ENCODE results near the gene IRX5. TPM values are rescaled to one million over a fixed set of nuclear protein-coding genes. Genes with fewer than 3 reads are reported as not detected.

Gene IRX5
- total RNA-seq, 1 experiment from 2014 or later, result 1.5 TPM

DNA sequence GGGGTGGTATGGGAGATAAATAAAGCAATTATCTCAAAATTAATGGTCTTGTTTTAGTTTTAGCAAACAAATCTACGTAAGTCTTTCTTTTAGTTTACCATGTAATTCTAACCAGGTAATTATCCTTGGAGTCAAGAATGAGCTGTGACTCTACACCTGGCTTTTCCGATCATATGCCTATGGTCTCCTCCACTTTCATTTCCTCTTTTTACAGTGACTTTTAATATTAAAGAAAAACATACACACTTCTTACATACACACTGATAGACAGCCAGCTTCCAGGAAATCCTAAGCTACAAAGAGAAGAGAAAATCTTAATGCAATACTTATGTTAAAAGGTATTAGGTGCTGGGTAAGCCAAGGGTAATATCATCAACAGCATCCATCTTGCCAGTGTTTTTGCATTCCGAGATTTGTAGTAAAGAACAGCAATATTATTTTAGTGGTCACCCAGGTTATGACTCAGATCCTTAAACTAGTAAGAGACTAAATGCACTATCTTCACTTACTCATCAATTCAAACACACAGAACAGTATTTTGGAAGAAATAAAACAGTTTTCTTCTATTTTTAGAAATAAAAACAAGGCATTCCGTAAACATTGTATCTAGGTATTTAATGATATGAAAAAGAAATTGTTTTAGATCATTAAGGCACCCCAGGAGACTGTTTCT is 4.4 kb upstream of the IRX5 start:
- no peak overlapping the region for H3K4me3 ChIP-seq (ENCODE audit: insufficient read depth, low read depth, low read length)
- no peaks in the 10 kb centered on the region for H3K36me3 ChIP-seq (replicated peaks; ENCODE audit: control insufficient read depth, insufficient read depth, low read length)
- DNase-seq, result no peak
- peaks cover 41% of the 10 kb centered on the region for H3K27me3 ChIP-seq (ENCODE audit: control insufficient read depth, insufficient read depth, low read length)

DNA sequence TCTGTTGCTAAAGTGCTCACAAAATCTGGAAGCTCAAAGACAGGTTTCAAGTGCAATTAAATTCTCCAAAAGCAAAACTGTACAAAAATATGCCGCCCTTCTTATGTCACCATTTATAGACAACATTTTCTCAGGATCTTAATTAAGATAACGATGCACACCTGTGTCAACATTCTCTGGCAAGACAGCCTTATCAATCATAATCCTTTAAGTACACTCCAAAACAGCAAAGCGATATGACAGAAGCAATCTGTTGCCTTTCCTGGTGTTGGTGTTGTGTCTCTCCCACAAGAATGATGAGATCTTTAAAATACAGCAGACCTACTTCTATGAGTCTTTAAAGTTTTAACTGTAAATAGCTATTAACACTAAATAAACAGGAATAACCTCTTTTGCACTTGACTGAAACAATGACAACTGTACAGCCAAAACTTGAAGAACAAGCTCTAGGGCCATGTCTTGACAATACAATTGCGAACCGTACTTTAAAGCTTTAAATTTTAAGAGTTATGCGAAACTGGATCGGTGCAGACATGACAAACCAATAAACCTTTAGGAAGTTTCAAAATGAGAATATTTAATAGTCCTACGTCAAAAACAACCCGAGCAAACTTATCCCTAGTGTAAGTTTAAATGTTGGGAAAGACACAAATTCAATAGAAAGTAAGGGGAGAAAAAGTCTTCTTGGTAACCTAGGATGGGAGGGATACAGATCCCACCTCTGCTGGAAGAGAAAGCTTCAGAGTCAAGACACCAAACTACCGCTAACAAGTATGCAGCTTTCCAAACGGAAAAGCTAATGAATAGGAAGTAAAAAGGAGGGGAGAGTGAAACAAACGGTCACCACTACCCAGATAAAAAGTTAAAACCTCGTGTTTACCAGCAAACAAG is 3.3 kb upstream of the IRX5 start:
- Histone ChIP-seq H3K4me3 (ENCODE audit: insufficient read depth, low read depth, low read length) (peak overlapping the region; percentile 68), H3K27me3 (ENCODE audit: control insufficient read depth, insufficient read depth, low read length) (peaks cover 51% of the 10 kb centered on the region), H3K36me3 (replicated peaks; ENCODE audit: control insufficient read depth, insufficient read depth, low read length) (no peaks in the 10 kb centered on the region)
- peak; percentile 23 for DNase-seq

DNA sequence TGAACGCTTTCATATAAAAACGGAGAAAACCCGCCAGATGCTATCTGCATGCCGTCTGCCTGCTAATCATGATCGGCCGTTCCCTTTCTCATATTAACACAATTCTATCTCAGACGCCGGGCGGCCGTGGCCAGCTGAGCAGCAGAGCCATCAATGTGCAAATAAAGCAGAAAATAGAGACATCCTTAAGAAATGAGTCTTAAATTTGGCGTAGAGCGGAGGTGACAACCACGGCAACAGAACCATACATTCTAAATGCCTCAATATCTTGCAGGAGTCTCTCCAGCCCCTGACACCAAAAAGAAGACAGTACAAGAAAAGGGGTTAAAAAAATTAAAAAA is 2.7 kb upstream of the IRX5 start:
- DNase-seq, result no peak
- Histone ChIP-seq H3K36me3 (replicated peaks; ENCODE audit: control insufficient read depth, insufficient read depth, low read length) (no peaks in the 10 kb centered on the region), H3K4me3 (ENCODE audit: insufficient read depth, low read depth, low read length) (peak overlapping the region; percentile 68), H3K27me3 (ENCODE audit: control insufficient read depth, insufficient read depth, low read length) (peaks cover 57% of the 10 kb centered on the region)

DNA sequence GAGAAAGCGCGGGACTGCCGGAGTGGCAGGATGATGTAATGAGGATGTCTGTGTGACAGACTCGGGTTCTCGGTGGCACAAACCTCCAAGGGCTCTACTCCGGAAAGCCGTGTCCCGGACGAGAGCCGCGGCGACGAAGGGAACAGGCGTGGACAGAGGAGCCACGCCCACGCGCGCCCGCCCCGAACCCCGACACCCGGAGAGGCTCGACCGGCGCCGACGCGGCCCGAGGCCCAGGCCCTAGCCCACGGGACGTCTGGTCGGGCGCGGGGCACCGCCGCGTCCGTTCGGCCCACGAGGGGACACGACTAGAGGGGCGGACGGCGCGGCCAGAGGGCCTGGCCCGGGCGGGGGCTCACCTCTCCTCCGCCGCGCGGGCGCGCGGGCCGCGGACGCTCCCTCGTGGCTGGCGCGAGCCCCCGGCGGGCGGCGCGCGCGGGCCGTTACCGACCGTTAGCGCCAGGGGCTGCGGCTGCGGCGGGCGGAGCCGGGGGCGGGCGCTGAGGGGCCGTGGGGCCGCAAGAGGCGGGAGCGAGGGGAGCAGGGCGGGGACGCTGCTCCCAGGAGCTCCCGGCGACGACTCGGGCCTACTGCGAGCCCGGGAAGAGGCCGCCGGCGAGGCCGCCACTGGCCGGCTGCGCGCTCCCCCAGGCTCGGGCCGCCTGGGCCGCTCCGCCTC is 2.1 kb upstream of the IRX5 start:
- peaks cover 63% of the 10 kb centered on the region for H3K27me3 ChIP-seq (ENCODE audit: control insufficient read depth, insufficient read depth, low read length)
- no peaks in the 10 kb centered on the region for H3K36me3 ChIP-seq (replicated peaks; ENCODE audit: control insufficient read depth, insufficient read depth, low read length)
- H3K4me3 ChIP-seq (ENCODE audit: insufficient read depth, low read depth, low read length), result peak overlapping the region; percentile 68
- peak; percentile 58 for DNase-seq

GRCh38 chr16:54929090-54930004 is 1.3 kb upstream of the IRX5 start:
- peak; percentile 97 for DNase-seq
- Histone ChIP-seq H3K36me3 (replicated peaks; ENCODE audit: control insufficient read depth, insufficient read depth, low read length) (no peaks in the 10 kb centered on the region), H3K27me3 (ENCODE audit: control insufficient read depth, insufficient read depth, low read length) (peaks cover 71% of the 10 kb centered on the region), H3K4me3 (ENCODE audit: insufficient read depth, low read depth, low read length) (peak overlapping the region; percentile 68)

DNA sequence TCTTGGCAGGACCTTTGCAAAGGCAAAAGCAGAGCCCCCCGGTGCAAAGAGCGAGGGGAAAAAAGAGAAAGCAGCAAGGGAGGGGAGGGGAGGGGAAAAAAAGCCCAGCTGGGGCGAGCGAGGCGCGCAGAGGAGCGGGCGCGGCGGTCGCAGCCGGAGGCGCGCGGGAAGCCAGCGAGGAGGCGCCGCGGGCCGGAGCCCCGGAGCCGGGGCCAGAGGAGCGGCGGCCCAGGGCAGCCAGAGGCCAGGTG is 129 bp downstream of the IRX5 start:
- H3K4me3 ChIP-seq (ENCODE audit: insufficient read depth, low read depth, low read length), result peak overlapping the region; percentile 39
- no peaks in the 10 kb centered on the region for H3K36me3 ChIP-seq (replicated peaks; ENCODE audit: control insufficient read depth, insufficient read depth, low read length)
- DNase-seq, result no peak
- H3K27me3 ChIP-seq (ENCODE audit: control insufficient read depth, insufficient read depth, low read length), result peaks cover 80% of the 10 kb centered on the region

DNA sequence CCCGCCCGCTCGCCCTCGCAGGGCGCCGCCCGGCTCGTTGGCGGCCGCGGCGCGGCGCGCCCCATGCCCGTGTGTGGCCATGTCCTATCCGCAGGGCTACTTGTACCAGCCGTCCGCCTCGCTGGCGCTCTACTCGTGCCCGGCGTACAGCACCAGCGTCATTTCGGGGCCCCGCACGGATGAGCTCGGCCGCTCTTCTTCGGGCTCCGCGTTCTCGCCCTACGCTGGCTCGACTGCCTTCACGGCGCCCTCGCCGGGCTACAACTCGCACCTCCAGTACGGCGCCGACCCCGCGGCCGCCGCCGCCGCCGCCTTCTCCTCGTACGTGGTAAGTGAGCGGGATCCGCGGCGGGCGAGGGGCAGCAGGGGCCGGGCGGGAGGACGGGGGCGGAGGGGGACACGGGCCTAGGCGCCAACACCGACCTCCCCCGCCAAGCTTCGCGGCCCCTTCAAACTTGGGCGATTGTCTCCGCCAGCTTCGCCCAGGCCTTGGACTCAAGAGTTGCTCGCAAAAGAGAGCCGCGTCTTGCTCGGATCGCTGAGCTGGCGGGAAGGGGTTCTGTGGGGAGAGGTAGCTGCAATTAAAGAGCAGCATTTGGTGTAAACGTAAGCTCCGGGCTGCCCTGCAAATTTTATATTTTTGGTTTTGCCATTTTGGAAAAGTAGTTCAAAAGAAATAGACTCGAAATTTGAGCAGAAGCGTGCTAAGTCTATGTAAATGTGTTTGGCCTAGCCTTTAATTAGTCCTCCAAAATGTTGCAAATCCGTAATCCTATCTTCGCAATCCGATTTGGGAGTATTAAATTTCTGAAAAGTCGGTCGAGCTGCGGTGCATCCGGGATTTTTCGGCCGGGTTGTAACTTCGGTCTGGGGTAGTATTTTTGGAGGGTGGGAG is 702 bp downstream of the IRX5 start:
- DNase-seq, result peak; percentile 76
- H3K27me3 ChIP-seq (ENCODE audit: control insufficient read depth, insufficient read depth, low read length), result peaks cover 79% of the 10 kb centered on the region

GRCh38 chr16:54932021-54932660 is 1.5 kb downstream of the IRX5 start:
- DNase-seq, result peak; percentile 67
- peak overlapping the region; percentile 39 for H3K4me3 ChIP-seq (ENCODE audit: insufficient read depth, low read depth, low read length)
- H3K27me3 ChIP-seq (ENCODE audit: control insufficient read depth, insufficient read depth, low read length), result peaks cover 79% of the 10 kb centered on the region

More for the DNA sequence above, 702 bp downstream of the IRX5 start:
- peak overlapping the region; percentile 39 for H3K4me3 ChIP-seq (ENCODE audit: insufficient read depth, low read depth, low read length)
- no peaks in the 10 kb centered on the region for H3K36me3 ChIP-seq (replicated peaks; ENCODE audit: control insufficient read depth, insufficient read depth, low read length)

GRCh38 chr16:54932737-54933254 is 2.1 kb downstream of the IRX5 start:
- Histone ChIP-seq H3K36me3 (replicated peaks; ENCODE audit: control insufficient read depth, insufficient read depth, low read length) (no peaks in the 10 kb centered on the region), H3K27me3 (ENCODE audit: control insufficient read depth, insufficient read depth, low read length) (peaks cover 79% of the 10 kb centered on the region), H3K4me3 (ENCODE audit: insufficient read depth, low read depth, low read length) (peak overlapping the region; percentile 10)
- DNase-seq, result peak; percentile 85

More at GRCh38 chr16:54932021-54932660, 1.5 kb downstream of the IRX5 start:
- no peaks in the 10 kb centered on the region for H3K36me3 ChIP-seq (replicated peaks; ENCODE audit: control insufficient read depth, insufficient read depth, low read length)

DNA sequence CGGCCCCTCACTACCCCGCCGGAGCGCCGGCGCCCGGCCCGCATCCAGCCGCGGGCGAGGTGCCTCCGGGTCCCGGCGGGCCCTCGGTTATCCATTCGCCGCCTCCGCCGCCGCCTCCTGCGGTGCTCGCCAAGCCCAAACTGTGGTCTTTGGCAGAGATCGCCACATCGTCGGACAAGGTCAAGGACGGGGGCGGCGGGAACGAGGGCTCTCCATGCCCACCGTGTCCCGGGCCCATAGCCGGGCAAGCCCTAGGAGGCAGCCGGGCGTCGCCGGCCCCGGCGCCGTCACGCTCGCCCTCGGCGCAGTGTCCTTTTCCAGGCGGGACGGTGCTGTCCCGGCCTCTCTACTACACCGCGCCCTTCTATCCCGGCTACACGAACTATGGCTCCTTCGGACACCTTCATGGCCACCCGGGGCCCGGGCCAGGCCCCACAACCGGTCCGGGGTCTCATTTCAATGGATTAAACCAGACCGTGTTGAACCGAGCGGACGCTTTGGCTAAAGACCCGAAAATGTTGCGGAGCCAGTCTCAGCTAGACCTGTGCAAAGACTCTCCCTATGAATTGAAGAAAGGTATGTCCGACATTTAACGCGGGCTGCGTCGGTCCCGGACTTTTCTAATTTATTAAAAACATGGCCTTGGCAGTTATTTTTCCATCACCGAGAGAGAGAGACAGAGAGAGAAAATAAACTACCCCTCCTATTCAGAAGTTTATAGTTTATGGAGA is 2.8 kb downstream of the IRX5 start:
- peak overlapping the region; percentile 22 for H3K4me3 ChIP-seq (ENCODE audit: insufficient read depth, low read depth, low read length)
- peak; percentile 74 for DNase-seq
- peaks cover 82% of the 10 kb centered on the region for H3K27me3 ChIP-seq (ENCODE audit: control insufficient read depth, insufficient read depth, low read length)
- no peaks in the 10 kb centered on the region for H3K36me3 ChIP-seq (replicated peaks; ENCODE audit: control insufficient read depth, insufficient read depth, low read length)

DNA sequence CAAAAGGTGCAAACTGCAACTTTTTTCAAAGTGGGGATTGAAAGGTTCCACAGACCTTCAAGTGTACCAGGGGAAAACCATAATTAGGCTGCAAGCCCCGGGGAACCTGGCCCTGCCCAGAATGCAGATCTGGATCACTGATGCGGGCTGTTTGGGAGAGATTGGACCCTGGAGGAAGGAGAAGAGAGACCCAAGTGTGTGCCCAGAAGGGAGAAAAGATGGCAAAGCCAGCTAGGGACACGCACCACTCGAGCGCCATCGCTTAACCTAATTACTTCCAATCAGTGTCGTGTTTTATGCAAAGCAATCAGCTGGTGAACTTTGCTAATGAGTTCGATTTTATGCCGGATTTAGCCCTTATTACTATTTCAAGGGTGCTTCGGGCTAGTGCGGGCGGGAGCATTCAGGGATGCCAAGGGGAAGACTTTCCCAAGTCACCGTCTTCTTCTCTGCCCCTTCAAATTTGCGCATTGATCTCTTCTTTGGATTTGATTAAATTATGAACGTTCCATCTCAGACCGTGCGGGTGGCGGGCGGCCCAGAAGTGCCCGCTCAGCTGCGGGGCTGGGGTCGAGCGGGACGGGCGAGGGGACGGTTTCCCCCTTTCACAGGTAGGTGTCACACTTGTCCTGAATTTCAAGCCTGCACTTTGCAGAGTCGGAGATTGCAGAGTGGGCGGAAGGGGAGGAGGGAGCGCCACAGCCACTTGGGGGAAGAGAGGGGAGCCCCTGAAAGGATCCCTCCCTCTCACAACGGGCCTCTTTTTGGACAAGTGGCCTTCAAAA is 4.0 kb downstream of the IRX5 start:
- Histone ChIP-seq H3K36me3 (replicated peaks; ENCODE audit: control insufficient read depth, insufficient read depth, low read length) (no peaks in the 10 kb centered on the region), H3K4me3 (ENCODE audit: insufficient read depth, low read depth, low read length) (peak overlapping the region; percentile 4; the same call in 1 of the 2 replicates), H3K27me3 (ENCODE audit: control insufficient read depth, insufficient read depth, low read length) (peaks cover 90% of the 10 kb centered on the region)
- peak; percentile 85 for DNase-seq

Measured in H7 (cell line).